HG02884 (cell line): Measurements from ENCODE around the gene MAN2B1.
"Not testable (repeated sequence)": the region's sequence is repeated elsewhere in the genome, so short reads cannot be mapped to it uniquely, and the experiment has no call there.

Experiments
- ATAC-seq: cut with Tn5 transposase; IDR thresholded peaks from one replicate; pipeline ENCODE4 v1.9.1; 2021; ENCODE audit warnings: mild to moderate bottlenecking, moderate library complexity; ENCODE audit not compliant: unreplicated experiment

MAN2B1 gene

DNA sequence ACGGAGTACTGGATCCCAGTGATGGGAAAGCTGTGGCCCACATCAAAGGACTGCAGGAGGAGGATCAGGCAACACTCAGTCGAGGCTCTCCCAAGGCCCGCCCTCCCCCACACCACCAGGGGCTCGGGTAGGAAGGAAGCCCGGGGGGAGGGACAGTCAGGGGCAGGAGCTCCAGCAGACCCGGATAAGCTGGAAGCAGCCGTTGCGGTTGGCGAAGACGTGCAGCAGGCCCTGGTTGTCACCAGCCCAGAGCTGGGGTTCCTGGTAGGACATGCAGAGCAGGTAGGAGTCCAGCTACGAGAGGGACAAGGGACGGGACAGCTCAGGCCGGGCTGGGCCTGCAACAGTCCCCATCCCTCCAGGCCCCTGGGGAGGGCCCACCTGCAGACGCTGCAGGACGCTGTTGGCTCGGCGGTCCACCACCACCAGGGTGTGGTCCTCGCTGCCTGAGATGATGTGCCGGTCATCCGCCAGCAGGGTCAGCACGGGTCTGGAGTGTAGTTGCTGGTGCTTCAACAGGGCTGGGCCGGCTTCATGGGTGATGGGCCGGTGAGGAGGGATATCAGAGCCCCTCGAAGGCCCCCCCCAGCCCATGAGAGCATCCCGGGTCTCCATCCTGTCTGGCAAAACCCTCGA is 23.2 kb upstream of the MAN2B1 start:
- no peak for ATAC-seq

DNA sequence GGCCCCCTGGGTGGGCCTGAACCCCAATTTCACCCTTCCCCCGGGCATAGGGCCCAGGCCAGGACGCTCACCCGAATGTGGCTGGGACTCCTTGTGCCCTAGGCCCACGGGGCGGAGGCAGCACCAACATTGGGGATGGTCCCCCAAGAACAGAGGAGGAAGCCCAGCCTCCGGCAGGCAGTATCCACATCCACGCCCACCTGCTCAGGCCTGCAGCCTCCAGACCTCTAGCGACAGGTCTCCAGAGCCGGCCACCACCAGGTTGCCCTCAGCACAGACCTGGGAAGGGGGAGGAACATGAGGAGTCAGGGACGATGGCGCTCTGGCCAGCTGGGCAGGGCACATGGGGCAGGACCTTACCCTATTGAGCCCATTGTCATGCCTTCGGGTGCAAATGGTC is 22.5 kb upstream of the MAN2B1 start:
- no peak for ATAC-seq

DNA sequence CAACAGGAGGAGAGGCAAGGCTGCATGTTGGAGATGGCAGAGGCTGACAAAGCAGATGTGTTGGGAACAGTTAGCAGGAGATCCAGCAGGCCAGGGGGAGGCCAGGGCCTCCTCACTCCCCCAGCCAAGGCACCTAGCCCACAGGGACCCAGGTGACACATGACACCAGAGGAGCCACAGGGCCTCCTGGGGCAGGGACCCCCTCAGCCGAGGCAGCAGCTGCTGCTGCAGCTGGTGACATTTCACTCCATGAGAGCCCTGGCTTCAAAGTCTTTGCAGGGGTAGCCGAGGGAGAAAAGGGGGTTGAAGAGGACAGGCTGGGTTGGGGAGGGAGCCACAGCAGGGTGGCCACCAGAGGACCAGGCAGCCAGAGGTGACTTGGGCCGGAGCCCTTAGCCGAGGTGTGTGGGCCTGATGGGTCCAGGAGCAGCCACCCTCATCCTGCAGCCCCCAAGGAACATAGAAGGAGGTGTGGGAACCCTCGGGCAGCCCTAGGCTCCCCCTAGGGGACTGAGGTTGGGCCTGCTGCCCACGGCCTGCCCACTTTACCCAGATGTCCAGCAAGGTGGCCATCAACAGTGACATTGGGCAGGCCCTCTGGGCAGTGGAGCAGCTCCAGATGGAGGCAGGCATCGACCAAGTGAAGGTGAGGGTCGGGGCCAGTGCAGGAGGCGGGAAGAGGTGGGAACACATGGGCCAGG is 21.1 kb upstream of the MAN2B1 start, which contains the start of gene GNG14:
TSS of gene GNG14 (plus strand) at position 503 of the 701 bp plus-strand sequence. CDS start at position 554, 51 bp downstream.
- no peak for ATAC-seq

GRCh38 chr19:12685831-12686230 is 19.3 kb upstream of the MAN2B1 start:
- no peak for ATAC-seq

GRCh38 chr19:12681074-12681987 is 14.8 kb upstream of the MAN2B1 start, which contains the start of gene DHPS:
Gene DHPS (minus strand): TSS chr19:12681880. CDS start chr19:12681766, 114 bp downstream.
- ATAC-seq, result peak; percentile 54

DNA sequence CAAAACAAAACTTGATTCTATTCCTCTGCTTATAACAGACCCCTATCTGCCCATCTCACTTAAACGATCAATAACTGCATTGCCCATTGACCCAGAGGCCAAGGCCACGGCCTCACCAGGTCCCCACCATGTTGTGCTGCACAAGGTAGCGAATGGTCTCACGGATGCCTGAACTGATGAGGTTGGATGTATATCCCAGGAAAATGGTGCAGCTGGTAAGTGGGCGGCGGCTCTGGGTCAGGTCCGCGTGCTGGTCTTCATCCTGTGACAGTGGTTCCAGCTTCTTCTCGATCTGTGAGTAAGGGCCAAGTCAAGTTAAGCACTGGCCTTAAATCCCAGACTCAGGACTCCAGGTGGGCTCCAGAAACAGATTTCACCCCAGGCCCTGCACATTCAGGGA is 13.5 kb upstream of the MAN2B1 start:
- ATAC-seq, result no peak

GRCh38 chr19:12678039-12678438 is 11.5 kb upstream of the MAN2B1 start:
- ATAC-seq, result not testable (repeated sequence)

- no peak for ATAC-seq
Observed at GRCh38 chr19:12676928-12677327, 10.4 kb upstream of the MAN2B1 start.

GRCh38 chr19:12676384-12676792 is 9.8 kb upstream of the MAN2B1 start:
- ATAC-seq, result no peak

- ATAC-seq, result no peak
Observed at GRCh38 chr19:12675940-12676339, 9.4 kb upstream of the MAN2B1 start.

GRCh38 chr19:12675399-12675798 is 8.9 kb upstream of the MAN2B1 start:
- no peak for ATAC-seq

GRCh38 chr19:12672744-12673143 is 6.2 kb upstream of the MAN2B1 start:
- no peak for ATAC-seq

DNA sequence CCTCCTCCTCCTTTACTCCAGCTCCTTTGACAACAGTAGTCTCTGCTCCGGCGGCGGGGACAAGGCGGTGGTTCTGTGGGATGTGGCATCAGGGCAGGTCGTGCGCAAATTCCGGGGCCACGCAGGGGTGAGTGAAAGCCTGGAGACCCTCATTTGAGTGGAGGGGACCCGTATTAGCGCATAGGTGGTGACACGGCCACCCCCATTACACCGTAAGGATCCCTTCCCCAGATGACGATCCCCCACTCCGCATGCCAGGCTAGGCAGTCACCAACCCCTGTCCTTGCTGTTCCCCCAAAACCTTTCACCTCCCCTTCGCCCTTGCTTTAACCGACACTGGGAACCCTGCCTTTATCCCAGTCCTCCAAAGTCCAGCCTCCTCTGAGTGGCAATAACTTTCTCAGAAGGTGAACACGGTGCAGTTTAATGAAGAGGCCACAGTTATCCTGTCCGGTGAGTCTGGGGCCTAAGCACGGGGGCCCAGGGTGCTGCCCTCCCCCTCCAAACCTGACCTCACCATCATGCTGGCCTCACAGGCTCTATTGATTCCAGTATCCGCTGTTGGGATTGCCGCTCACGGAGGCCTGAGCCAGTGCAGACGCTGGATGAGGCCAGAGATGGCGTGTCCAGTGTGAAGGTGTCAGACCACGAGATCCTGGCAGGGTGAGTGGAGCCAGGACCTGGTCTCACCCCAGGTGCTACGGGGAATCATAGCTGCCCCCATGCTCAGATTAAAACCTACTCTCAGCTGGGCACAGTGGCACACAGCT is 3.8 kb upstream of the MAN2B1 start:
- no peak for ATAC-seq

DNA sequence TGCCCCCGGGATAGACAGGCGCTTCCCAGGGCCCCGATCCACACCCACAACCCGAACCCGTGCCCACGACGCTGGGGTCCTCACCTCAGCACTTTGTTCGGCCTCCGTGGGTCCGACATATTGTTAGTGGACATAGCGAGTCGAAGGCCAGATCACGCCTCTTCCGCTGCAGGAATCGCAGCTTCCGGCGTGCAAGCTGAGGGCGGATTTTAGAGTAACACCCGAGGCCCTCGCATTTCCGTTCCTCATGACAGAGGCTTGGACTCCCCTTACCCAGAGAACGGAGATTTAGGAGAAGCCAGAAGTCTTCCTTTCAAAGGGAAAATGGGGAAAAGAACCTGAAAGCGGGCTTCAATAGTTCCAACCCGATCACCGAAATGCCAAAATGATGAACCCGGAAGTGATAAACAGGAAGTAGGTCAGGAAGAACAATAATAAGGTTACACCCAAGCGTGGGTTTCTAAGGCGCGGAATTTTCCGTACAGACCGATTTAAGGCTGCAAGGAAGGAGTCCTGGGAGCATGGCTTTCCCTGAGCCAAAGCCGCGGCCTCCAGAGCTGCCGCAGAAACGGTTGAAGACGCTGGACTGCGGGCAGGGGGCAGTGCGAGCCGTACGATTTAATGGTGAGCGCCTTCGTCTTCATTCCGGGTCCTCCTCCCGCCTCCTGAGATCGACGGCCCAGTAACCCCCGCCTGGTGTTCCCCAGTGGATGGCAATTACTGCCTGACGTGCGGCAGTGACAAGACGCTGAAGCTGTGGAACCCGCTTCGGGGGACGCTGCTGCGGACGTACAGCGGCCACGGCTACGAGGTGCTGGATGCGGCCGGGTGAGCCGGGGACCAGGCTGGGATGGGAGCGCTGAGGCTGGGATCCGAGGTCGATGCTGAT is 3.0 kb upstream of the MAN2B1 start:
- ATAC-seq, result no peak

- ATAC-seq, result no peak
Observed at GRCh38 chr19:12668932-12669269, 2.4 kb upstream of the MAN2B1 start.

- no peak for ATAC-seq
Observed at GRCh38 chr19:12668346-12668745, 1.8 kb upstream of the MAN2B1 start.

DNA sequence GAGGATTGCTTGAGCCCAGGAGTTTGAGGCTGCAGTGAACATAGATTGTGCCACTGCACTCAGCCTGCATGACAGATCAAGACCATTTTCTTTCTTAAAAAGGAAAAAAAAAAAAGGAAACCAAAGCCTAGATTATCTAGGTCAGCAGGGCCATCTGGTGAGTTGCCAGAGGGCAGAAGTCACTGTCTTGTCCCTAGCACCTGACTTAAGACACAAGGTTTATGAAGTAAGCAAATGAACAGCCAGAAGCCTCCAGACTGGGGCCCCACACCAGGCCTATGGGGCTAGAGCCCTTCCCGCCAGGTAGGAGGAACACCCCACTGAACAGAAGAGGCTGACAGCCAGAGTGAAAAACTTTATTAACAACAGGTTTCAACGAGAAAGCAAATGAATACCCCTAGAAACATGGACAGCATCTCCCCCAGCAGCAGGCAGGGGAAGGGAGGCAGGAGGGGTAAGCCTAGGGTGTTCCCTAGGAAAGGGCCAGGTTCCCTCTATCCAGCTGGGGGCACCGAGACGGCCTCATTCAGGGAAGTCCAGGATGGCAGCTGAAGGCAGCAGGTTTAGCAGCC is 1.3 kb upstream of the MAN2B1 start:
- ATAC-seq, result no peak

GRCh38 chr19:12665671-12666264 is 774 bp downstream of the MAN2B1 start:
- no peak for ATAC-seq

DNA sequence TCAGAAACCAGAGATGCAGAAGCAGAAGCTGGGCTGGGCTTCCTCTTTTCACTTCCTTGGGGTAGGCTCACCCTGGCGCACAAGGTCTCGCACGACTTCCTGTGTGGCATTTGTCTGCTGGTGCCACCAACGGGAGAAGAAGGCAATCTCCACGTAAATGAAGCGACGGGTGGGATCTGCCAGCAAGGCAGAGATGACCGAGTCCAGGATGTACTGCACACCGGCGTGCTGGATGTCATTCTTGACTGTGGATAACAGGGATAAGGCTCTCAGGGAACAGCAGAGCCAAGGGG is 1.3 kb downstream of the MAN2B1 start:
- no peak for ATAC-seq
